HL-60 (cell line): ENCODE measurements around the gene ADD1.

Experiments
- DNase-seq, 2 experiments: peaks; one replicate each; pipeline ENCODE4 v3.0.0-alpha.2; 2010 to 2020; ENCODE audit warnings: low read depth in 1 of 2, low spot score in 1 of 2
- H3K27ac ChIP-seq: fragments of 250-450 bp; sonication (Bioruptor Pico); replicated peaks from 2 replicates; pipeline ENCODE4 v1.5.1; 2020; ENCODE audit warnings: mild to moderate bottlenecking, moderate library complexity
- H3K27me3 ChIP-seq: fragments of 250-450 bp; sonication (Bioruptor Pico); 2 replicates; pipeline ENCODE4 v1.5.1; 2021; ENCODE audit warnings: mild to moderate bottlenecking, moderate library complexity; ENCODE audit not compliant: insufficient read depth, poor library complexity, severe bottlenecking
- H3K4me3 ChIP-seq: replicated peaks from 2 replicates; pipeline ENCODE4 v1.5.1; 2011; ENCODE audit warnings: mild to moderate bottlenecking, control low read depth, low read length; ENCODE audit not compliant: insufficient read depth
- CTCF ChIP-seq: IDR thresholded peaks from one replicate; pipeline ENCODE4 v1.5.1; 2011; ENCODE audit warnings: low read length, control low read depth, inconsistent platforms; ENCODE audit not compliant: insufficient read depth
- GABPA ChIP-seq: IDR thresholded peaks from 2 replicates; pipeline ENCODE4 v1.6.1; 2012; ENCODE audit warnings: low read depth
- POLR2AphosphoS5 ChIP-seq: IDR thresholded peaks from 2 replicates; pipeline ENCODE4 v1.6.1; 2012; ENCODE audit warnings: low read depth
- REST ChIP-seq: IDR thresholded peaks from 2 replicates; pipeline ENCODE4 v1.6.1; 2012; ENCODE audit warnings: low read depth; ENCODE audit not compliant: insufficient replicate concordance
- SPI1 ChIP-seq: IDR thresholded peaks from 2 replicates; pipeline ENCODE4 v1.6.1; 2012; ENCODE audit warnings: low read depth, mild to moderate bottlenecking, borderline replicate concordance

Gene ADD1

GRCh38 chr4:2930135-2930757 lies 86.6 kb downstream of the ADD1 start:
- peak in 1 of 2 experiments; percentile 55 for DNase-seq
- TF ChIP-seq CTCF (no peak), POLR2AphosphoS5 (no peak), REST (no peak), SPI1 (no peak), GABPA (no peak)
- Histone ChIP-seq H3K27ac (peak overlapping the region; percentile 99), H3K27me3 (no peaks in the 10 kb centered on the region), H3K4me3 (peak overlapping the region; percentile 75)

- DNase-seq: peak; percentile 65 to 80
- Histone ChIP-seq H3K4me3 (peak overlapping the region; percentile 75), H3K27me3 (no peaks in the 10 kb centered on the region), H3K27ac (peak overlapping the region; percentile 99)
- no peak for TF ChIP-seq SPI1
- no peak for TF ChIP-seq CTCF
- no peak for TF ChIP-seq REST
- TF ChIP-seq POLR2AphosphoS5: peak; percentile 40
- no peak for TF ChIP-seq GABPA
These were observed 87.3 kb downstream of the ADD1 start for GRCh38 chr4:2930758-2931511.

- TF ChIP-seq GABPA (no peak; the same call in 1 of the 2 replicates), SPI1 (peak; percentile 83), CTCF (peak; percentile 16), POLR2AphosphoS5 (peak; percentile 64; the same call in 1 of the 2 replicates)
- Histone ChIP-seq H3K4me3 (peak overlapping the region; percentile 75), H3K27ac (peak overlapping the region; percentile 99), H3K27me3 (no peaks in the 10 kb centered on the region)
- DNase-seq: peak; percentile 86 to 96
These were observed 88.1 kb downstream of the ADD1 start for GRCh38 chr4:2931512-2932301.
